A673 (cell line): ENCODE data around the gene SACM1L. TPM values are rescaled to one million over a fixed set of nuclear protein-coding genes. Genes with fewer than 3 reads are reported as not detected.
"Not testable (repeated sequence)": the region's sequence is repeated elsewhere in the genome, so short reads cannot be mapped to it uniquely, and the experiment has no call there.

ENCODE experiments used
- BruUV-seq: library from RNA; stranded (reverse); fragments of 400-500 nt; replicated peaks from 2 replicates; lab custom pipeline; 2021; lab: Mats Ljungman, UMichigan
- CTCF ChIA-PET: fragments of 300-600 bp; sonication (Branson Sonifier 250); formaldehyde crosslinking; loops from one replicate; lab custom pipeline; 2022; ENCODE audit warnings: antibody characterized with exemption; lab: Charles Lee
- POLR2A ChIA-PET: fragments of 300-600 bp; sonication (Branson Sonifier 250); formaldehyde crosslinking; loops from one replicate; lab custom pipeline; 2022; ENCODE audit warnings: antibody characterized with exemption; ENCODE audit not compliant: low non-redundant PET; lab: Charles Lee
- DNase-seq: peaks from one replicate; pipeline ENCODE4 v3.0.0-alpha.2; 2015; ENCODE audit warnings: low spot score
- H3K27ac ChIP-seq: fragments of 200-600 bp; sonication (generic); 2 replicates; pipeline ENCODE4 v1.5.1; 2016; ENCODE audit warnings: mixed run types, low read depth, mild to moderate bottlenecking, mixed read lengths, antibody characterized with exemption, low read length; ENCODE audit not compliant: poor library complexity, severe bottlenecking
- H3K27me3 ChIP-seq: fragments of 200-600 bp; sonication (generic); replicated peaks from 2 replicates; pipeline ENCODE4 v1.6.1; 2017; ENCODE audit warnings: mixed run types, low read depth, mild to moderate bottlenecking, mixed read lengths, antibody characterized with exemption, low read length; ENCODE audit not compliant: insufficient read depth, poor library complexity
- H3K36me3 ChIP-seq: fragments of 200-600 bp; sonication (generic); 2 replicates; pipeline ENCODE4 v1.6.1; 2016; ENCODE audit warnings: mixed run types, mild to moderate bottlenecking, mixed read lengths, antibody characterized with exemption, low read length; ENCODE audit not compliant: insufficient read depth, poor library complexity, severe bottlenecking
- H3K4me1 ChIP-seq: fragments of 200-600 bp; sonication (generic); 2 replicates; pipeline ENCODE4 v1.6.1; 2017; ENCODE audit warnings: mixed run types, mild to moderate bottlenecking, mixed read lengths, antibody characterized with exemption, low read length; ENCODE audit not compliant: insufficient read depth, poor library complexity, severe bottlenecking
- H3K4me3 ChIP-seq: fragments of 200-600 bp; sonication (generic); 2 replicates; pipeline ENCODE4 v1.5.1; 2016; ENCODE audit warnings: low read depth, mixed run types, mild to moderate bottlenecking, mixed read lengths, low read length; ENCODE audit not compliant: poor library complexity, severe bottlenecking
- H3K9me3 ChIP-seq: fragments of 200-600 bp; sonication (generic); 2 replicates; pipeline ENCODE4 v1.6.1; 2016; ENCODE audit warnings: mixed run types, low read depth, mild to moderate bottlenecking, mixed read lengths, antibody characterized with exemption, low read length; ENCODE audit not compliant: poor library complexity, severe bottlenecking
- EZH2 ChIP-seq: fragments of 200-600 bp; sonication (generic); IDR thresholded peaks from 2 replicates; pipeline ENCODE4 v1.6.1; 2017; ENCODE audit warnings: borderline replicate concordance, low read depth, mild to moderate bottlenecking, mixed read lengths, antibody characterized with exemption, low read length; ENCODE audit not compliant: poor library complexity, severe bottlenecking
- intact Hi-C: fragments of 100-400 bp; cut with micrococcal nuclease; formaldehyde crosslinking; loops from one replicate; pipeline ENCODE4 v1.10.0; 2022; ENCODE audit not compliant: unreplicated experiment
- total RNA-seq: library from RNA; stranded (reverse); gene quantifications from 2 replicates; pipeline ENCODE4 v1.2.3, GENCODE V29; 2021
- TF ChIP-seq, protein P1 (sequence below): fragments of 300-800, 200-600 bp; sonication (generic); conservative IDR thresholded peaks from 2 replicates; pipeline ENCODE4 v1.5.1; 2017; ENCODE audit warnings: low read depth, mild to moderate bottlenecking, antibody characterized with exemption, low read length, moderate library complexity, mixed read lengths

The SACM1L gene
- total RNA-seq, 1 experiment from 2014 or later: 32.8 TPM

- Histone ChIP-seq H3K36me3 (no peaks in the 10 kb centered on the region), H3K27ac (no peak overlapping the region), H3K27me3 (no peaks in the 10 kb centered on the region), H3K4me3 (no peak overlapping the region), H3K9me3 (no peaks in the 10 kb centered on the region), H3K4me1 (no peaks in the 10 kb centered on the region)
- TF ChIP-seq, protein P1, sequence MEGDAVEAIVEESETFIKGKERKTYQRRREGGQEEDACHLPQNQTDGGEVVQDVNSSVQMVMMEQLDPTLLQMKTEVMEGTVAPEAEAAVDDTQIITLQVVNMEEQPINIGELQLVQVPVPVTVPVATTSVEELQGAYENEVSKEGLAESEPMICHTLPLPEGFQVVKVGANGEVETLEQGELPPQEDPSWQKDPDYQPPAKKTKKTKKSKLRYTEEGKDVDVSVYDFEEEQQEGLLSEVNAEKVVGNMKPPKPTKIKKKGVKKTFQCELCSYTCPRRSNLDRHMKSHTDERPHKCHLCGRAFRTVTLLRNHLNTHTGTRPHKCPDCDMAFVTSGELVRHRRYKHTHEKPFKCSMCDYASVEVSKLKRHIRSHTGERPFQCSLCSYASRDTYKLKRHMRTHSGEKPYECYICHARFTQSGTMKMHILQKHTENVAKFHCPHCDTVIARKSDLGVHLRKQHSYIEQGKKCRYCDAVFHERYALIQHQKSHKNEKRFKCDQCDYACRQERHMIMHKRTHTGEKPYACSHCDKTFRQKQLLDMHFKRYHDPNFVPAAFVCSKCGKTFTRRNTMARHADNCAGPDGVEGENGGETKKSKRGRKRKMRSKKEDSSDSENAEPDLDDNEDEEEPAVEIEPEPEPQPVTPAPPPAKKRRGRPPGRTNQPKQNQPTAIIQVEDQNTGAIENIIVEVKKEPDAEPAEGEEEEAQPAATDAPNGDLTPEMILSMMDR: no peak
- CTCF ChIA-PET: no interaction called here
- intact Hi-C loops: no loop called here
- no peak for DNase-seq
- POLR2A ChIA-PET: no interaction called here
- no TSS peak for BruUV-seq
These were observed 65.3 kb downstream of the SACM1L start for GRCh38 chr3:45754461-45754860.

DNA sequence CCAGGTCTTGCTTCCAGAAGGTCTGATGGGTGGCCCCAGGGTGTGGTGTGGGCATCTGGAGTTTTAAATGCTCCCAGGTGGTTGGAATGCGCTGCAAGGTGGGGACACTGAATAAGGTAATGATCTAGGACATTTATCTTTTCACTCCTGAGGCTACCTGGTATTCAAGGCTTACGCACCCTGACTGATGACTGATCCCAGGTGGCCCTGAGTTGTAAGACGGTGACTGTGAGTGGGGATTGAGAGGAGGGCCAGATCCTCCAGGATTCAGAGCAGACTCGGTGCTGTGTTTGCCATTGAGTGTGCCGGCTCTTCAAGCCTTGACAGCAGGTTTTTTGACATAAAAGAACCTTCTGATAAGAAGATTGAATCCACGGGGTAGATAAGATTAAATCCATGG is 66.9 kb downstream of the SACM1L start:
- H3K27me3 ChIP-seq: no peaks in the 10 kb centered on the region

DNA sequence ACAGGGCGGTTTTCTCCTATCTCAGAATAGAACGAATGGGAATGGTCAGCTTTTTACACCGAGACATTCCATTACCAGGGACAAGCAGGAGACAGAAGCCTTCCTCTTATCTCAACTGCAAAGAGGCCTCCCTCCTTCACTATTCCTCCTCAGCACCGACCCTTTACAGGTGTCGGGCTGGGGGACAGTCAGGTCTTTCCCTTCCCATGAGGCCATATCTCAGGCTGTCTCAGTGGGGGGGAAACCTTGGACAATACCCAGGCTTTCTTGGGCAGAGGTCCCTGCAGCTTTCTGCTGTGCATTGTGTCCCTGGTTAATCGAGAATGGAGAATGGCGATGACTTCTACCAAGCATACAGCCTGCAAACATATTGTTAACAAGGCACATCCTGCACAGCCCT is 67.9 kb downstream of the SACM1L start:
- BruUV-seq, H3K4me3 ChIP-seq, H3K27me3 ChIP-seq, intact Hi-C loops, CTCF ChIA-PET, H3K4me1 ChIP-seq, H3K36me3 ChIP-seq, POLR2A ChIA-PET, DNase-seq, H3K9me3 ChIP-seq, H3K27ac ChIP-seq: not testable (repeated sequence)

More for the DNA sequence above, 66.9 kb downstream of the SACM1L start:
- Histone ChIP-seq H3K4me1 (no peaks in the 10 kb centered on the region), H3K36me3 (no peaks in the 10 kb centered on the region), H3K27ac (no peak overlapping the region), H3K9me3 (no peaks in the 10 kb centered on the region), H3K4me3 (no peak overlapping the region)
- TF ChIP-seq, protein P1: no peak
- no peak for TF ChIP-seq EZH2
- CTCF ChIA-PET: no interaction called here
- BruUV-seq: no TSS peak
- POLR2A ChIA-PET: no interaction called here
- DNase-seq: no peak
- intact Hi-C loops: no loop called here

- intact Hi-C loops: no loop called here
- TF ChIP-seq, protein P1: no peak
- TF ChIP-seq EZH2: no peak
- ChIA-PET POLR2A (no interaction called here), CTCF (no interaction called here)
- H3K27me3 ChIP-seq: no peaks in the 10 kb centered on the region
- no peak overlapping the region for H3K4me3 ChIP-seq
- H3K9me3 ChIP-seq: no peaks in the 10 kb centered on the region
- no TSS peak for BruUV-seq
- no peaks in the 10 kb centered on the region for H3K4me1 ChIP-seq
- DNase-seq: no peak
- no peak overlapping the region for H3K27ac ChIP-seq
- no peaks in the 10 kb centered on the region for H3K36me3 ChIP-seq
These were observed 69.7 kb downstream of the SACM1L start for GRCh38 chr3:45758871-45759270.
